HG02763 (cell line): ENCODE results near the gene ARTN.

Source experiments
- ATAC-seq: cut with Tn5 transposase; IDR thresholded peaks from one replicate; pipeline ENCODE4 v1.9.1; 2021; ENCODE audit warnings: mild to moderate bottlenecking, moderate library complexity; ENCODE audit not compliant: unreplicated experiment

ARTN gene

GRCh38 chr1:43946236-43947060 is 12.8 kb downstream of the ARTN start, which contains the start of gene IPO13:
TSS of gene IPO13 (plus strand) at chr1:43946950. CDS start at chr1:43947601, 651 bp downstream.
- peak; percentile 90 for ATAC-seq

GRCh38 chr1:43947061-43947873 is 13.7 kb downstream of the ARTN start:
- ATAC-seq = no peak

DNA sequence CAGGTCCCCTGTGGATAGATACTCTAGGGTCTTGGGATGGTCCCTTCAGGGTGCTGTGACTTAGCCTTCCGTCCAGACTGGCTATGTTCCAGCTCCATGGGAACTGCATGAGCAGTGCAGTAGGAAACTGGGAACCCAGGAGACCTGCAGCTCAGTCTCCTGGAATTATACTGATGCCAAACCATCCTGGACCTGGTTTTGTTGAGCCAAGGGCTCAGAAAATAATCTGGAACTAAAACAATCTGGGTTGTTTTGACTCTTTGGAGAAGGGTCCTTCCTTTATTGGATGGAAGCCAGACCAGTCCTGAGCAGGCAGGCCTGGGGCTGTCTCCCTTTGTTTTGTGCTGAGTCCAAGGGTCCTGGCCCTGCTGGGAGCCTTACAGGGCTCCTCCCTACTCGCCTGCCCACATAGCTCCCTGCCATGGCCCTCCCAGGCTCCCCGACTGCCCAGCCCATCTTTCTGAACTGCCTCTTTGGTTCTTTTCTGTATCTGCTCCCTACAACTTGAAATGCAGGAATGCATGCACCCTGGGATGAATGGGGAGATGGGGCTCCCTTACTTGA is 14.4 kb downstream of the ARTN start:
- no peak for ATAC-seq

- no peak for ATAC-seq
Observed at GRCh38 chr1:43949678-43950077, 16.1 kb downstream of the ARTN start.

- ATAC-seq = no peak
Observed at GRCh38 chr1:43951021-43951985, 17.7 kb downstream of the ARTN start.

DNA sequence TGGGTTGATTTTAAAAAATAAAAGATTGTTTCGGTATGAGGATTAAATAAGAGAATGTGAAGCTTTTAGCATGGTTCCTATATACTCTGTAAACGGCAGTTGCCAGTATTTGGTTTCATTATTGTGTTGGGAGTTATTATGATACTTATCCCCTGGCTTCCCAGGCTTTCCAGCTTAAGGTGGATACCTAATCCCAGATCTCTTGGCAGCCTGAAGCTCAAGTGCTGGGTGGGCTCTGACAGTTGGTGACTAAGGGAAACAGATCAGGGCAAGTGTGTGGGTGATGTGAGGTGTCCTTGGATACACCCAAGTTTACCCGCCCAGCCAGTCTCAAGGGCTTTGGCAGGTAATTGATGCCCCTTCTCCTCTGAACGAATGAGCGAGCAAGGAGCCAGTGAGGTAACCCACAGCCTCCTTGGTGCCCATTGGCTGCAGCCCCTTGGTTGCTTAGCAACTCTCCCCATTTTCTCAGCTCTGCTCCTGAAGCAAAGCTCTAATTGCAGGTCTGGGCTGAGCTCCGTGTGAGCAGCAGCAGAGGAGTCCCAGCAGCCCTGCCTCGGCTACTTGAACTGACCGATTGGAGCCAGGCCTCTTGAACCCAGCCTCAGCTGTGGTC is 19.2 kb downstream of the ARTN start:
- ATAC-seq = no peak

- ATAC-seq = no peak
Observed at GRCh38 chr1:43953361-43953760, 19.8 kb downstream of the ARTN start.

GRCh38 chr1:43954036-43954435 is 20.4 kb downstream of the ARTN start:
- no peak for ATAC-seq

DNA sequence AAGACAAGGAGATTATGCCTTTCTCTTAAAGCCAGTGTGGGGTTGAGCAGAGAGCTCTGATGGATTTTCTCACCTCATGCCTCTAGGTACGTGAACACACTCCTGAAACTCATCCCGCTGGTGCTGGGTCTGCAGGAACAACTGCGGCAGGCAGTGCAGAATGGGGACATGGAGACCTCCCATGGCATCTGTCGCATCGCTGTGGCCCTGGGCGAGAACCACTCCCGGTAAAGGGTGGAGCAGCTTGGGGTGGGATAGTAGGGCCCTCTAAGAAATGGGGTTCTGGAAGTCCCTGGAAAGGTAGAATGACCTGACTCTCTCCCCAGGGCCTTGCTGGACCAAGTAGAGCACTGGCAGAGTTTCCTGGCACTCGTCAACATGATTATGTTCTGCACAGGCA is 22.6 kb downstream of the ARTN start:
- no peak for ATAC-seq

DNA sequence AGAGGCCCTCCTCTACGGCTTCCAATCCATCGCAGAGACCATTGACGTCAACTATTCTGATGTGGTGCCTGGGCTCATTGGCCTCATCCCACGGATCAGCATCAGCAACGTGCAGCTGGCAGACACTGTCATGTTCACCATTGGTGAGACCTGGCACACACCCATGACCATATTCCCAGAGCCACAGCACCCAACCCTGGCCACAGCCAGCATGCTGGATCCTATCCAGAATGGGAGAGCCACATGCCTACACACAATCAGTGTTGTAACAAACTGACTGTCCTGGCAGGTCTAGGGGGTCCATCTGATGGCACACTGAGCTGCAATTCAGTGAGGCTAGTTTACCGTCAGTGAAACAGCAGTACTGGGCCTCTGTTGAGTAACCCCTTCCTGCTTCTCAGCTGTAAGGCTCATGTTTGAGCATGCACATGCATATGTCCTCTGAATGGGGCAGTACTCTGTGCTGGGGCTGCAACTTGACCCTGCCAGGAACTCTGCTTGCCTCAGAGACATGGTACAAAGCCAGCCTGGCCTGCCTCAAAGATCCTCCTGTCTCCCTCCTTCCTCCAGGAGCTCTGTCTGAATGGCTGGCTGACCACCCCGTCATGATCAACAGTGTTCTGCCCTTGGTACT is 23.9 kb downstream of the ARTN start:
- ATAC-seq = no peak

DNA sequence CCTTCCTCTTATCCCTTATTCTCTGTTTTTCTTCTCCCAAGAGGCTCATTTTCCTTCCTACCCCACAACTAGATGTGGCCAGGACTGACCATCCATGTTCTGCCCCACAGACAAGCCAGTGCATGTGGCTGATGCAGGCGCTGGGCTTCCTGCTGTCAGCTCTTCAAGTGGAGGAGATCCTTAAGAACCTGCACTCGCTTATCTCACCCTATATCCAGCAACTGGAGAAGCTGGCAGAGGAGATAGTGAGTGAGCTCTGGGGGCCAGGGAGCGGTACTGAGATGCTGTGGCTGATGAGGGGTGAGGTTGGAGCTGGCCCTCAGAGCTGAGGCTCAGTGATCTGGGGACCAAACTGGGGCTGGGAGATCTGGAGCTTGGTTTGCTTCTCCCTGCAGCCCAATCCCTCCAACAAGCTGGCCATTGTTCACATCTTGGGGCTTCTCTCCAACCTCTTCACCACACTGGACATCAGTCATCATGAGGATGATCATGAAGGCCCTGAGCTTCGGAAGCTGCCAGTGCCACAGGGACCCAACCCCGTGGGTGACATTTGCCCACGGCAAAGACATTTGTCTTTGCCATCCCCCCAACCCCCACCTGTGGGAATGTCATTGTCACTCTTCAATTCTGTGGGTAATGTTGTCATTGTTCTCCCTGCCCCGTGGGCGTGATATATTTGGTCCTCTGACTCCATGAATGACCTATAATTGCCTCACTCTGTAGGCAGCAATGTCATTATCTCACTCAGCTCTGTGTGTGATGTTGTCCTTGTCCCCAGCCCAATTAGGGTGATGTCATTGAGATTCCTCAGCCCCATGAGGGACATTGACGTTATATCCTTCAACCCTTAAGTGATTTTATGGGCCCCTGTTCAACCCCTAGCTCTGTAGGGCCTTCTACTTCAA is 25.0 kb downstream of the ARTN start:
- ATAC-seq = no peak

GRCh38 chr1:43960798-43961197 is 27.2 kb downstream of the ARTN start:
- no peak for ATAC-seq

- no peak for ATAC-seq
Observed at GRCh38 chr1:43961692-43962091, 28.1 kb downstream of the ARTN start.

- ATAC-seq = no peak
Observed at GRCh38 chr1:43962324-43962723, 28.7 kb downstream of the ARTN start.

DNA sequence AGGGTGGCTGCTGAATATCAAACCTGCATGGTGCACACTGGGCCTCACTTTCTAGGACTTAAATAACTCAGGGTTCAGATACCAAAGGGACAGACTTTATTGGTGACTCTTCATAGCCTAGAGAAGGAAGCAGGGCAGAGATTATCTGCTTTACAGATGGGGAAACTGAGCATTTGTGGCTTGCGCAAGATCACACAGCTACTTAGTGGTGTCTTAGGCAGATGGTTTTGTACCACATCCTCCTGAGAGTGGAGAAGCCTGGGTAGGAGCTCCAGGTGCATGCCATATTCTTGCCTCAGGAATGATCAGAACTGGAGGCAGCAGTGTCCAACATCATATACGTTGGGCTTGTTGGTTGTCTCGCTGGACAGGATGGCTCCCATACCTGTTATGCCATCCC is 29.4 kb downstream of the ARTN start:
- ATAC-seq = no peak

DNA sequence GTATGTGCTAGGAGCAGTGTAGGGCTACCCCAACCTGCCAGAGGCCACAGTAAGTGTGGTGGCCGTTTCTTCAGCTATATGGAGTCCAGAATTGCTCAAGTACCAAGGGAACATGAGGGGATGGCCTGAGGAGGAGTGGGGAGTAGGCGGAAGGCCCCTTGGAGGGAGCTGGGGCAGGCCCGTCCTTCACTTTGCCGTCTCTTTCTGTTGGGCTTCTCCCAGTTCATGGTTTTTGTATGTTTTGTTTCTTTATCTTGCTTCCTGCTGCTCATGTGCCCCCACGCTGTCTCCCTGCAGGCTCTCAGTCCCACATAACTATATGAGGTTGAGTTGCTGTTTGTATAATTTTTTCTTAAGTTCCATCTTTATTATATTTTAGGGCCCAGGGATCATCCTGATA is 30.3 kb downstream of the ARTN start:
- ATAC-seq = no peak

DNA sequence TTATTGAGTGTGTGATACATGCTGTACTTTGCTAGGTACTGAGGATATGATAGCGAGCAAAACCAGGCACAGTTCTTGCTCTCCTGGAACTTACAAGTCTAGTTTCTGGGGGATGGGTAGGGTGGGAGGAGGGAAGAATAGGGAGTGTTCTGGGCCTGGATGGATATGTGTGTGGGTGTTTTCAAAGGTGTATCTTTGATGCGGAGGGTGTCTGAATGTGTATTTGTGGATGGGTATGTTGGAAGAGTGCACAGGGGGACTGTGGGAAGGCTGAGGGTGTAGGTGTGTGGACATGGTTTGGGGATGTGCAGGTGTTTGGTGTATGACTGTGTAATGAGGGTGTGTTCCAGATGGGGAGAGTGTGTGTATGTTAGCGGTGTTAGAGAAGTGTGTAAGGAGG is 31.7 kb downstream of the ARTN start:
- no peak for ATAC-seq

DNA sequence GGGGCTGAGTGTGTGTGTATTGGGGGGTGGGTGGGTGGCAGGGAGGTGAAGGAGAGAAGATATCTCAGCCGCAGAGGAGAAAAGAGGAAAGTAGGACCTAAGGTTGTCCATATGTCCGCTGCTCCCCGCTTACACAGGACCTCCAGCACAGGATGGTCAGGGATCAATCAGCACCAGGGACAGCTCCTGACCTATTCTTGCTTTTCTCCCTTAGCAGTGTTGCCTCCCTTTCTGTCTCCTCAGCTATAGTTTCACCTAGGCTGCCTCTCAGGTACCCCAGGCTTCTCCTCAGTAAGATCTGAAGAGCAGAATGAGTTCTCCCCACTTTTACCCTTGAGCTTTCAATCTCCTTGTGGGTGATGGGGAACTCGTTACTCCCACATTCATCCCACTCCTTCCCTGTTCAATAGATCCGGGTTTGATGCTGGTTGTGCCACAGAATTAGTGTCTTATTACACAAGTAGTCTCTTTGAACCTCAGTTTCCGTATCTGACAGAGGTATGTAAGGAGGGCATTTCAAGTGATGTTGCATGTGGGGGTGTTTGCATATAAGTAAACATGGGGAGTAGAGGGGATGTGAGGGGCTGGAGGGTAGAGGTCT is 34.8 kb downstream of the ARTN start:
- no peak for ATAC-seq
